GM18502 (cell line): ENCODE results near the gene SETMAR.
"Not testable (repeated sequence)": the region's sequence is repeated elsewhere in the genome, so short reads cannot be mapped to it uniquely, and the experiment has no call there.

Experiments
- ATAC-seq: cut with Tn5 transposase; IDR thresholded peaks from one replicate; pipeline ENCODE4 v1.9.1; 2021; ENCODE audit warnings: mild to moderate bottlenecking; ENCODE audit not compliant: unreplicated experiment, poor library complexity

Gene SETMAR

GRCh38 chr3:4303187-4304123, at the start of gene SETMAR:
Gene SETMAR, plus strand, starts transcription at chr3:4303369. Its CDS starts 2 bp downstream, at chr3:4303371.
- peak; percentile 98 for ATAC-seq

- no peak for ATAC-seq
Measured at GRCh38 chr3:4261406-4261805, 41.8 kb upstream of the SETMAR start.

GRCh38 chr3:4264040-4264439, 39.1 kb upstream of the SETMAR start:
- ATAC-seq: no peak

- ATAC-seq: peak; percentile 81
Measured at GRCh38 chr3:4270720-4271119, 32.4 kb upstream of the SETMAR start.

- no peak for ATAC-seq
Measured at GRCh38 chr3:4271834-4272233, 31.3 kb upstream of the SETMAR start.

GRCh38 chr3:4279516-4280105, 23.6 kb upstream of the SETMAR start:
- no peak for ATAC-seq

GRCh38 chr3:4281991-4282390, 21.2 kb upstream of the SETMAR start:
- ATAC-seq: no peak

- no peak for ATAC-seq
Measured at GRCh38 chr3:4284865-4285264, 18.3 kb upstream of the SETMAR start.

- ATAC-seq: no peak
Measured at GRCh38 chr3:4289044-4289443, 14.1 kb upstream of the SETMAR start.

GRCh38 chr3:4290272-4290893, 12.8 kb upstream of the SETMAR start:
- peak; percentile 87 for ATAC-seq

GRCh38 chr3:4292301-4292700, 10.9 kb upstream of the SETMAR start:
- no peak for ATAC-seq

- no peak for ATAC-seq
Measured at GRCh38 chr3:4294616-4295327, 8.4 kb upstream of the SETMAR start.

GRCh38 chr3:4296454-4296853, 6.7 kb upstream of the SETMAR start:
- ATAC-seq: not testable (repeated sequence)

GRCh38 chr3:4297486-4297885, 5.7 kb upstream of the SETMAR start:
- ATAC-seq: no peak

GRCh38 chr3:4302747-4303146, 422 bp upstream of the SETMAR start:
- ATAC-seq: no peak

GRCh38 chr3:4305210-4305609, 2.0 kb downstream of the SETMAR start:
- not testable (repeated sequence) for ATAC-seq

- no peak for ATAC-seq
Measured at GRCh38 chr3:4306091-4306490, 2.9 kb downstream of the SETMAR start.

GRCh38 chr3:4306860-4307259, 3.7 kb downstream of the SETMAR start:
- ATAC-seq: no peak

- ATAC-seq: no peak
Measured at GRCh38 chr3:4309491-4310128, 6.4 kb downstream of the SETMAR start.

GRCh38 chr3:4310971-4311370, 7.8 kb downstream of the SETMAR start:
- no peak for ATAC-seq
